Ishikawa (cell line): ENCODE measurements around the gene SEH1L.

ENCODE experiments used
- CEBPB ChIP-seq: IDR thresholded peaks from 2 replicates; pipeline ENCODE4 v1.6.1; 2012
- CREB1 ChIP-seq: IDR thresholded peaks from 2 replicates; pipeline ENCODE4 v1.6.1; 2012; ENCODE audit warnings: low read depth
- EP300 ChIP-seq: IDR thresholded peaks from 2 replicates; pipeline ENCODE4 v1.6.1; 2012; ENCODE audit warnings: borderline replicate concordance
- FOXM1 ChIP-seq: IDR thresholded peaks from 2 replicates; pipeline ENCODE4 v1.6.1; 2012; ENCODE audit warnings: low read depth, borderline replicate concordance
- MAX ChIP-seq: IDR thresholded peaks from 2 replicates; pipeline ENCODE4 v1.6.1; 2012
- RAD21 ChIP-seq: IDR thresholded peaks from 2 replicates; pipeline ENCODE4 v1.6.1; 2012; ENCODE audit warnings: low read depth
- REST ChIP-seq: IDR thresholded peaks from 2 replicates; pipeline ENCODE4 v1.6.1; 2012; ENCODE audit warnings: low read depth, mild to moderate bottlenecking
- TAF1 ChIP-seq: IDR thresholded peaks from 2 replicates; pipeline ENCODE4 v1.6.1; 2012; ENCODE audit warnings: low read depth, mild to moderate bottlenecking
- TCF12 ChIP-seq: IDR thresholded peaks from 2 replicates; pipeline ENCODE4 v1.6.1; 2012; ENCODE audit warnings: low read depth
- TEAD4 ChIP-seq: IDR thresholded peaks from 2 replicates; pipeline ENCODE4 v1.6.1; 2012
- USF1 ChIP-seq: IDR thresholded peaks from 2 replicates; pipeline ENCODE4 v1.6.1; 2012
- YY1 ChIP-seq: IDR thresholded peaks from 2 replicates; pipeline ENCODE4 v1.6.1; 2012; ENCODE audit warnings: low read depth
- ZBTB7A ChIP-seq: IDR thresholded peaks from 2 replicates; pipeline ENCODE4 v1.6.1; 2012; ENCODE audit warnings: low read depth

- TF ChIP-seq CREB1 (no peak), CEBPB (no peak), TCF12 (no peak), EP300 (no peak), RAD21 (no peak), TEAD4 (no peak), TAF1 (no peak), MAX (no peak), REST (no peak), YY1 (no peak), ZBTB7A (no peak), USF1 (no peak), FOXM1 (no peak)
These were observed 48.2 kb downstream of the SEH1L start for GRCh38 chr18:12995952-12996477.
